ENCODE data around the gene PRH1.

Gene PRH1

GRCh38 chr12:10842862-10843261 lies 41.2 kb downstream of the PRH1 start:
- no peak for DNase-seq (ENCODE audit: low read depth in 2 of 2)

GRCh38 chr12:10838461-10838860 lies 45.6 kb downstream of the PRH1 start:
- DNase-seq (ENCODE audit: low read depth in 2 of 2), result no peak
